Raji (cell line): ENCODE results near the gene TIPRL.

ENCODE experiments used
- POLR2A ChIP-seq: IDR thresholded peaks from 2 replicates; pipeline ENCODE4 v1.6.1; 2011; ENCODE audit warnings: low read depth, low read length, control low read depth; ENCODE audit not compliant: insufficient read depth

Gene TIPRL

GRCh38 chr1:168190403-168190802 lies 11.6 kb downstream of the TIPRL start:
- no peak for TF ChIP-seq POLR2A

GRCh38 chr1:168195199-168196135 lies 16.7 kb downstream of the TIPRL start:
- no peak for TF ChIP-seq POLR2A

GRCh38 chr1:168199056-168199455 lies 20.3 kb downstream of the TIPRL start:
- TF ChIP-seq POLR2A, result no peak

- TF ChIP-seq POLR2A, result no peak
These were observed 24.3 kb downstream of the TIPRL start for GRCh38 chr1:168202941-168203654.

- no peak for TF ChIP-seq POLR2A
These were observed 27.3 kb downstream of the TIPRL start for GRCh38 chr1:168206111-168206510.

GRCh38 chr1:168210312-168210711 lies 31.6 kb downstream of the TIPRL start:
- TF ChIP-seq POLR2A, result no peak

GRCh38 chr1:168213349-168213748 lies 34.6 kb downstream of the TIPRL start:
- TF ChIP-seq POLR2A, result no peak

GRCh38 chr1:168216171-168216570 lies 37.4 kb downstream of the TIPRL start:
- TF ChIP-seq POLR2A, result no peak

- TF ChIP-seq POLR2A, result no peak
These were observed 38.9 kb downstream of the TIPRL start for GRCh38 chr1:168217664-168218063.

GRCh38 chr1:168218658-168219057 lies 39.9 kb downstream of the TIPRL start:
- no peak for TF ChIP-seq POLR2A

GRCh38 chr1:168220470-168220871 lies 41.7 kb downstream of the TIPRL start:
- TF ChIP-seq POLR2A, result no peak

GRCh38 chr1:168221275-168221674 lies 42.5 kb downstream of the TIPRL start:
- no peak for TF ChIP-seq POLR2A

GRCh38 chr1:168223261-168223660 lies 44.5 kb downstream of the TIPRL start:
- no peak for TF ChIP-seq POLR2A

GRCh38 chr1:168223681-168224540 lies 45.1 kb downstream of the TIPRL start:
- TF ChIP-seq POLR2A, result no peak

GRCh38 chr1:168224991-168225390 lies 46.2 kb downstream of the TIPRL start:
- TF ChIP-seq POLR2A, result no peak
